OCI-LY1 (cell line): ENCODE measurements around the gene BMERB1.

Experiments used
- H2AFZ ChIP-seq: fragments of 200-600 bp; sonication (generic), shearing (Covaris generic); 2 replicates; pipeline ENCODE4 v1.6.0; 2014; ENCODE audit warnings: antibody characterized with exemption, mild to moderate bottlenecking, low read length
- H3F3A ChIP-seq: fragments of 200-600 bp; sonication (generic), shearing (Covaris generic); 2 replicates; pipeline ENCODE4 v1.6.0; 2014; ENCODE audit warnings: mild to moderate bottlenecking, antibody characterized with exemption, low read length, moderate library complexity; ENCODE audit not compliant: insufficient read depth
- H3K27ac ChIP-seq: fragments of 200-600 bp; sonication (generic); 2 replicates; pipeline ENCODE4 v1.5.1; 2014; ENCODE audit warnings: low read length, mixed run types, mild to moderate bottlenecking, low read depth; ENCODE audit not compliant: poor library complexity, severe bottlenecking
- H3K27me3 ChIP-seq: fragments of 200-600 bp; sonication (generic); 2 replicates; pipeline ENCODE4 v1.6.0; 2014; ENCODE audit warnings: antibody characterized with exemption, mild to moderate bottlenecking, low read length, moderate library complexity; ENCODE audit not compliant: insufficient read depth
- H3K36me3 ChIP-seq: fragments of 200-600 bp; sonication (generic); 2 replicates; pipeline ENCODE4 v1.6.1; 2014; ENCODE audit warnings: mild to moderate bottlenecking, antibody characterized with exemption, low read length, moderate library complexity, mixed read lengths; ENCODE audit not compliant: insufficient read depth
- H3K4me1 ChIP-seq: fragments of 200-600 bp; sonication (generic); 2 replicates; pipeline ENCODE4 v1.5.1; 2014; ENCODE audit warnings: mild to moderate bottlenecking, low read length, moderate library complexity; ENCODE audit not compliant: insufficient read depth, severe bottlenecking
- H3K4me2 ChIP-seq: fragments of 200-600 bp; sonication (generic), shearing (Covaris generic); 2 replicates; pipeline ENCODE4 v1.6.1; 2014; ENCODE audit warnings: low read length
- H3K4me3 ChIP-seq: fragments of 200-600 bp; sonication (generic); 2 replicates; pipeline ENCODE4 v1.5.1; 2014; ENCODE audit warnings: low read length, low read depth, mild to moderate bottlenecking, mixed read lengths; ENCODE audit not compliant: poor library complexity, severe bottlenecking
- H3K79me2 ChIP-seq: fragments of 200-600 bp; shearing (Covaris generic); 2 replicates; pipeline ENCODE4 v1.6.1; 2016; ENCODE audit warnings: mixed run types, low read length, mixed read lengths; ENCODE audit not compliant: insufficient read depth
- H3K9ac ChIP-seq: fragments of 200-600 bp; sonication (generic), shearing (Covaris generic); 2 replicates; pipeline ENCODE4 v1.6.1; 2014; ENCODE audit warnings: mild to moderate bottlenecking, low read length, mixed read lengths
- H3K9me2 ChIP-seq: fragments of 200-600 bp; sonication (generic), shearing (Covaris generic); 2 replicates; pipeline ENCODE4 v1.6.1; 2014; ENCODE audit warnings: low read depth, mild to moderate bottlenecking, low read length, mixed read lengths
- H3K9me3 ChIP-seq: fragments of 200-600 bp; shearing (Covaris generic); 2 replicates; pipeline ENCODE4 v1.6.1; 2014; ENCODE audit warnings: low read length, mixed read lengths
- H4K20me1 ChIP-seq: fragments of 200-600 bp; sonication (generic), shearing (Covaris generic); 2 replicates; pipeline ENCODE4 v1.6.0; 2016; ENCODE audit warnings: mild to moderate bottlenecking, low read length; ENCODE audit not compliant: insufficient read depth
- EZH2 ChIP-seq: fragments of 200-600 bp; sonication (generic), shearing (Covaris generic); IDR thresholded peaks from 2 replicates; pipeline ENCODE4 v1.8.0; 2017; ENCODE audit warnings: borderline replicate concordance, mixed run types, mild to moderate bottlenecking, antibody characterized with exemption, low read length, moderate library complexity, mixed read lengths
- TF ChIP-seq, protein P1 (sequence below): fragments of 200-600 bp; sonication (generic), shearing (Covaris generic); IDR thresholded peaks from 2 replicates; pipeline ENCODE4 v1.5.1; 2017; ENCODE audit warnings: mild to moderate bottlenecking, antibody characterized with exemption, low read length, moderate library complexity, mixed read lengths

BMERB1 gene

DNA sequence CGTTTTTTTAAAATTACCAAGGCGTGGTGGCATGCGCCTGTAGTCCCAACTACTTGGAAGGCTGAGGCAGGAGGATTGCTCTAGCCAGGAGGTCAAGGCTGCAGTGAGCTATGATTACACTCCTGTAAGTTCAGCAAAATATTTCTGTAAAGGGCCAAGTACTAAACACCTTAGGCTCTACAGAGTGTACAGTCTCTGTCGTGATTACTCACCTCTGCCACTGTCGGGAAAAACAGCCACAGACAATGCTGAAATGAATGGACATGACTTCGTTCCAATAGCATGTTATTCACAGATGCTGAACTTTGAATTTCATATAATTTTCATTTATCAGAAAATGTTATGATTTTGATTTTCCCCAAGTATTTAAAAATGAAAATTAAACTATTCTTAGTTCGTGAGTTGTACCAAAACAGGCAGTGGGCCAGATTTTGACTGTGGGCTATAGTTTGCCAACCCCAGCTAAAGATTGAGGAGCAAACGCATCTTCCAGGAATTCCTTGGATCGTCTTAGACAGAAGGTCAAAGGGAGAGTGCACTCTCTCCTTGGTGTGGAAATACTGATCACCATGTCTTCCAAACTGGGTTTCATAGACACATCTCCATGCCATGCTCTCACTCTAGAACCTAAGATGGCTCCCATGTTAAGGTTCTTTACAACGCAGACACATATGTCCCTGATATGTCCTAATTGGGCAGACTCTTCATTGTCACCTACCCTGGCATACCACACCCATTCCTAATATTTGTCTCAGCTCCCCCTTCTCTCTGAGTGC is 119.1 kb downstream of the BMERB1 start:
- Histone ChIP-seq H2AFZ (no peak overlapping the region), H3K9me3 (no peaks in the 10 kb centered on the region)

DNA sequence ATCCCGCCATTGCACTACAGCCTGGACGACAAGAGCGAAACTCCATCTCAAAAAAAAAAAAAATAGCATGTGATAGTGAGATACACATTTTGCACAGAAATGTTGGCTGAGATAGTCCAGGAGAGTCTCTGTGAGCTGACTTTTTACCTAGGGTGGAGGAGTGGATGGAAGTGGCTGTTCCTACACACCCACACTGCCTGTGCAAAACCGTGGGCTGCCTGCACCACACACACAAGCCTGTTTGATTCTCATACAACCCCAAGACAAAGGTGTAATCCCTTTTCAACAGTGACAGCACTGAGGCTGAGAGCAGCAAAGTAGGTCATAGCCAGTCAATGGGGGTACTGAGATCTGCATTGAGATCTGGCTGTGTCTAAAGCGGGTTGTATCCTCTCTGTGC is 121.7 kb downstream of the BMERB1 start:
- Histone ChIP-seq H3K4me3 (no peak overlapping the region), H3F3A (no peaks in the 10 kb centered on the region), H3K4me1 (no peaks in the 10 kb centered on the region), H3K27me3 (0 out of 2 replicates have a peak, but pooled peaks cover 5% of the 10 kb centered on the region), H3K9ac (no peak overlapping the region), H3K9me2 (no peaks in the 10 kb centered on the region), H3K9me3 (no peaks in the 10 kb centered on the region), H2AFZ (no peak overlapping the region), H4K20me1 (no peaks in the 10 kb centered on the region), H3K4me2 (no peak overlapping the region), H3K27ac (no peak overlapping the region), H3K36me3 (no peaks in the 10 kb centered on the region), H3K79me2 (no peaks in the 10 kb centered on the region)
- no peak for TF ChIP-seq EZH2
- TF ChIP-seq, protein P1, sequence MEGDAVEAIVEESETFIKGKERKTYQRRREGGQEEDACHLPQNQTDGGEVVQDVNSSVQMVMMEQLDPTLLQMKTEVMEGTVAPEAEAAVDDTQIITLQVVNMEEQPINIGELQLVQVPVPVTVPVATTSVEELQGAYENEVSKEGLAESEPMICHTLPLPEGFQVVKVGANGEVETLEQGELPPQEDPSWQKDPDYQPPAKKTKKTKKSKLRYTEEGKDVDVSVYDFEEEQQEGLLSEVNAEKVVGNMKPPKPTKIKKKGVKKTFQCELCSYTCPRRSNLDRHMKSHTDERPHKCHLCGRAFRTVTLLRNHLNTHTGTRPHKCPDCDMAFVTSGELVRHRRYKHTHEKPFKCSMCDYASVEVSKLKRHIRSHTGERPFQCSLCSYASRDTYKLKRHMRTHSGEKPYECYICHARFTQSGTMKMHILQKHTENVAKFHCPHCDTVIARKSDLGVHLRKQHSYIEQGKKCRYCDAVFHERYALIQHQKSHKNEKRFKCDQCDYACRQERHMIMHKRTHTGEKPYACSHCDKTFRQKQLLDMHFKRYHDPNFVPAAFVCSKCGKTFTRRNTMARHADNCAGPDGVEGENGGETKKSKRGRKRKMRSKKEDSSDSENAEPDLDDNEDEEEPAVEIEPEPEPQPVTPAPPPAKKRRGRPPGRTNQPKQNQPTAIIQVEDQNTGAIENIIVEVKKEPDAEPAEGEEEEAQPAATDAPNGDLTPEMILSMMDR = no peak

More for the DNA sequence above, 119.1 kb downstream of the BMERB1 start:
- Histone ChIP-seq H3K4me1 (no peaks in the 10 kb centered on the region), H3K9me2 (no peaks in the 10 kb centered on the region), H3K9ac (no peak overlapping the region), H3K27ac (no peak overlapping the region), H3K79me2 (no peaks in the 10 kb centered on the region), H3K4me3 (no peak overlapping the region), H3F3A (no peaks in the 10 kb centered on the region), H3K27me3 (0 out of 2 replicates have a peak, but pooled peaks cover 5% of the 10 kb centered on the region), H3K4me2 (no peak overlapping the region), H3K36me3 (no peaks in the 10 kb centered on the region), H4K20me1 (no peaks in the 10 kb centered on the region)
- no peak for TF ChIP-seq EZH2
- TF ChIP-seq, protein P1 = no peak

DNA sequence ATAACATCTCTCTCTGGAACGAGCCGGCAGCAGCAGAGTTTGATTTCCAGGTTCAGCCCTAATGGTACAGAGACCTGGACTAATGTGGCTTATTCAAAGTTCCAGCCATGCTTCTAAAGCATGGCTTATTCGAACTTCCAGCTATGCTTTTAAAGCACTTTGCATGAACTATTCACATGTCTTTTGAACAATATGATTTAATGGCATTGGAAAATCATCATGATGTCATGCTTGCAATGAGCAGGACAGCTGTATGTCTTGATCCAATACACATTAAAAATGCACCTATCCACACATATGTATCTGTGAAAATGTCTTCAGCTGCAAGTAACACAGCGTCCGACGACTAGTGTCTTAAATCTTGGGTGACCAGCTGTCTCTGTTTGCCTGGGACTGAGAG is 122.9 kb downstream of the BMERB1 start:
- H3K9me2 ChIP-seq = no peaks in the 10 kb centered on the region
- no peaks in the 10 kb centered on the region for H3K36me3 ChIP-seq
- H3K4me3 ChIP-seq = no peak overlapping the region
- H3K4me1 ChIP-seq = no peaks in the 10 kb centered on the region
- no peaks in the 10 kb centered on the region for H3F3A ChIP-seq
- no peak for TF ChIP-seq EZH2
- TF ChIP-seq, protein P1 = no peak
- H4K20me1 ChIP-seq = no peaks in the 10 kb centered on the region
- H2AFZ ChIP-seq = no peak overlapping the region
- no peak overlapping the region for H3K9ac ChIP-seq
- no peak overlapping the region for H3K27ac ChIP-seq
- no peak overlapping the region for H3K4me2 ChIP-seq
- no peaks in the 10 kb centered on the region for H3K9me3 ChIP-seq
- 0 out of 2 replicates have a peak, but pooled peaks cover 5% of the 10 kb centered on the region for H3K27me3 ChIP-seq
- H3K79me2 ChIP-seq = no peaks in the 10 kb centered on the region
